H9 (cell line): ENCODE measurements around the gene NUP188. TPM values are rescaled to one million over a fixed set of nuclear protein-coding genes. Genes with fewer than 3 reads are reported as not detected.

Experiments
- DNase-seq: peaks from one replicate; pipeline ENCODE4 v3.0.0-alpha.2; 2017
- H2AFZ ChIP-seq: one replicate; pipeline ENCODE4 v1.6.1; 2013; ENCODE audit warnings: mild to moderate bottlenecking, low read length, control low read depth, moderate library complexity
- H2AK5ac ChIP-seq: 2 replicates; pipeline ENCODE4 v1.6.1; 2013; ENCODE audit warnings: low read length, control low read depth, mixed read lengths; ENCODE audit not compliant: insufficient read length
- H2BK120ac ChIP-seq: one replicate; pipeline ENCODE4 v1.6.1; 2013; ENCODE audit warnings: low read depth, mild to moderate bottlenecking, low read length, control low read depth, inconsistent platforms; ENCODE audit not compliant: poor library complexity, severe bottlenecking
- H2BK12ac ChIP-seq: 2 replicates; pipeline ENCODE4 v1.6.1; 2013; ENCODE audit warnings: low read length, control low read depth, mixed read lengths, low read depth; ENCODE audit not compliant: insufficient read length
- H2BK15ac ChIP-seq: 2 replicates; pipeline ENCODE4 v1.6.1; 2013; ENCODE audit warnings: low read depth, low read length, control low read depth
- H2BK20ac ChIP-seq: one replicate; pipeline ENCODE4 v1.6.1; 2013; ENCODE audit warnings: low read depth, mild to moderate bottlenecking, low read length, control low read depth, inconsistent platforms; ENCODE audit not compliant: poor library complexity, severe bottlenecking
- H2BK5ac ChIP-seq: 2 replicates; pipeline ENCODE4 v1.6.1; 2013; ENCODE audit warnings: low read length, control low read depth, mixed read lengths; ENCODE audit not compliant: insufficient read length
- H3K14ac ChIP-seq: 2 replicates; pipeline ENCODE4 v1.6.1; 2013; ENCODE audit warnings: low read length, control low read depth; ENCODE audit not compliant: insufficient read depth
- H3K18ac ChIP-seq: 2 replicates; pipeline ENCODE4 v1.6.1; 2013; ENCODE audit warnings: low read depth, mild to moderate bottlenecking, mixed read lengths, low read length, control low read depth; ENCODE audit not compliant: insufficient read length
- H3K23ac ChIP-seq: 2 replicates; pipeline ENCODE4 v1.6.1; 2013; ENCODE audit warnings: low read length, control low read depth, mixed read lengths, low read depth; ENCODE audit not compliant: insufficient read length
- H3K23me2 ChIP-seq: 2 replicates; pipeline ENCODE4 v1.6.1; 2013; ENCODE audit warnings: low read depth, mild to moderate bottlenecking, mixed read lengths, low read length, control low read depth; ENCODE audit not compliant: insufficient read length, poor library complexity, severe bottlenecking
- H3K27ac ChIP-seq: 2 replicates; pipeline ENCODE4 v1.5.1; 2013; ENCODE audit warnings: low read length, control low read depth, mixed read lengths, low read depth; ENCODE audit not compliant: insufficient read length
- H3K27me3 ChIP-seq: 2 replicates; pipeline ENCODE4 v1.6.1; 2013; ENCODE audit warnings: low read length, control low read depth, inconsistent platforms; ENCODE audit not compliant: insufficient read depth
- H3K4ac ChIP-seq: 2 replicates; pipeline ENCODE4 v1.6.1; 2013; ENCODE audit warnings: low read depth, mild to moderate bottlenecking, control low read depth, inconsistent platforms, low read length, moderate library complexity
- H3K4me1 ChIP-seq: 2 replicates; pipeline ENCODE4 v1.6.1; 2013; ENCODE audit warnings: low read length, control low read depth, inconsistent platforms; ENCODE audit not compliant: insufficient read depth
- H3K4me2 ChIP-seq: 2 replicates; pipeline ENCODE4 v1.6.1; 2013; ENCODE audit warnings: low read length, control low read depth, mixed read lengths; ENCODE audit not compliant: insufficient read length, insufficient read depth
- H3K56ac ChIP-seq: 2 replicates; pipeline ENCODE4 v1.6.1; 2013; ENCODE audit warnings: low read depth, mild to moderate bottlenecking, mixed read lengths, low read length, control low read depth; ENCODE audit not compliant: insufficient read length
- H3K79me1 ChIP-seq: 2 replicates; pipeline ENCODE4 v1.6.1; 2013; ENCODE audit warnings: low read depth, mild to moderate bottlenecking, moderate library complexity, low read length, control low read depth, inconsistent platforms; ENCODE audit not compliant: insufficient read depth, poor library complexity, severe bottlenecking
- H3K79me2 ChIP-seq: 2 replicates; pipeline ENCODE4 v1.6.1; 2013; ENCODE audit warnings: low read length, control low read depth, inconsistent platforms; ENCODE audit not compliant: insufficient read depth
- H3K9ac ChIP-seq: 2 replicates; pipeline ENCODE4 v1.6.1; 2013; ENCODE audit warnings: low read length, control low read depth, mixed read lengths; ENCODE audit not compliant: insufficient read length; ENCODE audit errors: extremely low read depth
- H3K9me3 ChIP-seq: one replicate; pipeline ENCODE4 v1.6.1; 2013; ENCODE audit warnings: low read depth, low read length, inconsistent platforms; ENCODE audit not compliant: control insufficient read depth
- H3T11ph ChIP-seq: one replicate; pipeline ENCODE4 v1.6.1; 2013; ENCODE audit warnings: mild to moderate bottlenecking, low read length, control low read depth, inconsistent platforms
- H4K20me1 ChIP-seq: one replicate; pipeline ENCODE4 v1.6.1; 2013; ENCODE audit not compliant: control insufficient read depth, insufficient read length, insufficient read depth
- H4K5ac ChIP-seq: 2 replicates; pipeline ENCODE4 v1.6.1; 2013; ENCODE audit warnings: low read depth, mild to moderate bottlenecking, mixed read lengths, low read length, control low read depth; ENCODE audit not compliant: insufficient read length
- H4K8ac ChIP-seq: replicated peaks from 2 replicates; pipeline ENCODE4 v1.6.1; 2013; ENCODE audit warnings: low read length, control low read depth, mixed read lengths, low read depth; ENCODE audit not compliant: insufficient read length
- H4K91ac ChIP-seq: 2 replicates; pipeline ENCODE4 v1.6.1; 2013; ENCODE audit warnings: low read depth, mild to moderate bottlenecking, moderate library complexity, mixed read lengths, low read length, control low read depth; ENCODE audit not compliant: insufficient read length
- H3K27ac Mint-ChIP-seq, 3 experiments: 2 replicates in 2 of 3; 3 replicates in 1 of 3; pipeline ENCODE4 v1.8.0; 2020 to 2021; ENCODE audit warnings: mixed read lengths in 3 of 3, mild to moderate bottlenecking in 1 of 3, moderate library complexity in 1 of 3
- H3K27me3 Mint-ChIP-seq: 2 replicates; pipeline ENCODE4 v1.8.0; 2021; ENCODE audit warnings: low read depth, mild to moderate bottlenecking, moderate library complexity, mixed read lengths
- H3K36me3 Mint-ChIP-seq, 3 experiments: 2 replicates in 2 of 3; 3 replicates in 1 of 3; pipeline ENCODE4 v1.8.0; 2020 to 2021; ENCODE audit warnings: low read depth in 3 of 3, mixed read lengths in 3 of 3; ENCODE audit not compliant: insufficient read depth in 1 of 3
- H3K4me1 Mint-ChIP-seq, 2 experiments: 2 replicates each; pipeline ENCODE4 v1.8.0; 2020; ENCODE audit warnings: mixed read lengths in 2 of 2
- H3K4me3 Mint-ChIP-seq, 2 experiments: 2 replicates in 1 of 2; 3 replicates in 1 of 2; pipeline ENCODE4 v1.8.0; 2020 to 2021; ENCODE audit warnings: mild to moderate bottlenecking in 2 of 2, mixed read lengths in 2 of 2, moderate library complexity in 1 of 2
- H3K9me3 Mint-ChIP-seq, 2 experiments: 2 replicates in 1 of 2; 3 replicates in 1 of 2; pipeline ENCODE4 v1.8.0; 2020; ENCODE audit warnings: mild to moderate bottlenecking in 2 of 2, mixed read lengths in 2 of 2, moderate library complexity in 1 of 2
- WGBS: extraction: QIAGEN DNeasy Blood & Tissue Kit; methylation state at CpG from one replicate; pipeline ENCODE4 v1.1.7; 2013; ENCODE audit warnings: missing lambda C conversion rate, low lambda C conversion rate, mixed read lengths; ENCODE audit not compliant: insufficient read length; ENCODE audit errors: extremely low coverage; 5-methylcytosine and 5-hydroxymethylcytosine counted together
- total RNA-seq: library from RNA; stranded (reverse); gene quantifications from 2 replicates; pipeline ENCODE4 v1.2.1, GENCODE V29; 2021
- TF ChIP-seq, protein P1 (sequence below): fragments of 200-600 bp; sonication (generic); conservative IDR thresholded peaks from 3 replicates; pipeline ENCODE4 v1.8.0; 2021; ENCODE audit warnings: antibody characterized with exemption, mild to moderate bottlenecking

Gene NUP188
- total RNA-seq, 1 experiment from 2014 or later = 101 TPM

GRCh38 chr9:129052592-129052991, 105.1 kb downstream of the NUP188 start:
- no peaks in the 10 kb centered on the region for H3K79me1 ChIP-seq
- H3K9ac ChIP-seq = no peak overlapping the region
- peaks cover 18 to 43% (median 30%) of the 10 kb centered on the region in 3 experiments; a peak in 6 of 7 replicates for H3K36me3 Mint-ChIP-seq
- H4K91ac ChIP-seq = no peak overlapping the region
- H4K20me1 ChIP-seq = peaks cover 3% of the 10 kb centered on the region
- no peaks in the 10 kb centered on the region for H3K27me3 Mint-ChIP-seq
- H3K56ac ChIP-seq = no peak overlapping the region
- no peaks in the 10 kb centered on the region for H3K9me3 ChIP-seq
- no peak overlapping the region for H3K4ac ChIP-seq
- no peak overlapping the region for H3K27ac ChIP-seq
- H2BK120ac ChIP-seq = no peak overlapping the region
- H2BK20ac ChIP-seq = no peak overlapping the region
- H3K9me3 Mint-ChIP-seq = no peaks in the 10 kb centered on the region
- H4K5ac ChIP-seq = no peak overlapping the region
- DNase-seq = no peak
- H4K8ac ChIP-seq = no peak overlapping the region
- H3K14ac ChIP-seq = no peak overlapping the region
- no peak overlapping the region for H3K27ac Mint-ChIP-seq
- WGBS = no CpG with 5 or more reads among the region's 8 CpGs
- no peak overlapping the region for H3K4me3 Mint-ChIP-seq
- H3K18ac ChIP-seq = no peak overlapping the region
- H2AK5ac ChIP-seq = no peak overlapping the region
- no peak overlapping the region for H3K4me2 ChIP-seq
- no peaks in the 10 kb centered on the region for H3K27me3 ChIP-seq
- H3K4me1 Mint-ChIP-seq = no peaks in the 10 kb centered on the region
- no peak overlapping the region for H2AFZ ChIP-seq
- no peak overlapping the region for H3T11ph ChIP-seq
- no peak overlapping the region for H2BK12ac ChIP-seq
- TF ChIP-seq, protein P1, sequence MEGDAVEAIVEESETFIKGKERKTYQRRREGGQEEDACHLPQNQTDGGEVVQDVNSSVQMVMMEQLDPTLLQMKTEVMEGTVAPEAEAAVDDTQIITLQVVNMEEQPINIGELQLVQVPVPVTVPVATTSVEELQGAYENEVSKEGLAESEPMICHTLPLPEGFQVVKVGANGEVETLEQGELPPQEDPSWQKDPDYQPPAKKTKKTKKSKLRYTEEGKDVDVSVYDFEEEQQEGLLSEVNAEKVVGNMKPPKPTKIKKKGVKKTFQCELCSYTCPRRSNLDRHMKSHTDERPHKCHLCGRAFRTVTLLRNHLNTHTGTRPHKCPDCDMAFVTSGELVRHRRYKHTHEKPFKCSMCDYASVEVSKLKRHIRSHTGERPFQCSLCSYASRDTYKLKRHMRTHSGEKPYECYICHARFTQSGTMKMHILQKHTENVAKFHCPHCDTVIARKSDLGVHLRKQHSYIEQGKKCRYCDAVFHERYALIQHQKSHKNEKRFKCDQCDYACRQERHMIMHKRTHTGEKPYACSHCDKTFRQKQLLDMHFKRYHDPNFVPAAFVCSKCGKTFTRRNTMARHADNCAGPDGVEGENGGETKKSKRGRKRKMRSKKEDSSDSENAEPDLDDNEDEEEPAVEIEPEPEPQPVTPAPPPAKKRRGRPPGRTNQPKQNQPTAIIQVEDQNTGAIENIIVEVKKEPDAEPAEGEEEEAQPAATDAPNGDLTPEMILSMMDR = no peak
- no peak overlapping the region for H2BK5ac ChIP-seq
- H3K23me2 ChIP-seq = no peaks in the 10 kb centered on the region
- no peaks in the 10 kb centered on the region for H3K79me2 ChIP-seq
- H2BK15ac ChIP-seq = no peak overlapping the region
- H3K4me1 ChIP-seq = no peaks in the 10 kb centered on the region
- H3K23ac ChIP-seq = no peak overlapping the region
